ENCODE results near the gene MSANTD2.

Gene MSANTD2

DNA sequence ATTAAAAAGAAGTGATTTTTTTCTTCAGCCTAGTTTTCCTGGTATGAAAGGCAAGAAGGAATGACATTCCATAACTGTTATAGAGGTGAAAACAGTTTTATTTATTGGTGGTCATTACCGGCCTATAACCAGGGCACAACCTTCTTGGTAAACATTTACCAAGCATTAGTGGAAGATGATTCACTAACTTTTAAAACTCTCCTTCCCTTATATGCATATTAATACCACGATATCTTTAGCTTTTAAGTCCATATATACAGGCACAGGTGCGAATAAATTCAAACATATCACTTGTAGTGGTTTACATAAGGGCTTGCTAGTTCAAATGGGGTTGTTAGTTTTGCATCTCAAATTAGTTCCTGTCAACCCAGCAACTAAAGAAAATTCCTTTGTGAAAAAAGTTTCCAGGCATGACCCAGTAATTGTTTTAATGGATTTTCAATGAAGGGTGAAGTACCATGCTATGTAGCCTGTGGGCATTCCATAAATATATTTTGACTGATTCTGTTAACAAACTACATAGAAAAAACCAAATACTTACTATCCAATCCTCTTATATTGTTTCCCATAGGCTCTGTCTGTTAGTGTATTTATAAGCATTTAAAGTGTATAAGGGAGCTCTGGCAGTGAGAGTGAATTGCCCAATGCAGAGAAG is 34.4 kb upstream of the MSANTD2 start:
- no peak overlapping the region for H3K4me3 ChIP-seq (ENCODE audit: low read depth, low read length)
- DNase-seq (ENCODE audit: low read depth): no peak
- TF ChIP-seq, protein P1, sequence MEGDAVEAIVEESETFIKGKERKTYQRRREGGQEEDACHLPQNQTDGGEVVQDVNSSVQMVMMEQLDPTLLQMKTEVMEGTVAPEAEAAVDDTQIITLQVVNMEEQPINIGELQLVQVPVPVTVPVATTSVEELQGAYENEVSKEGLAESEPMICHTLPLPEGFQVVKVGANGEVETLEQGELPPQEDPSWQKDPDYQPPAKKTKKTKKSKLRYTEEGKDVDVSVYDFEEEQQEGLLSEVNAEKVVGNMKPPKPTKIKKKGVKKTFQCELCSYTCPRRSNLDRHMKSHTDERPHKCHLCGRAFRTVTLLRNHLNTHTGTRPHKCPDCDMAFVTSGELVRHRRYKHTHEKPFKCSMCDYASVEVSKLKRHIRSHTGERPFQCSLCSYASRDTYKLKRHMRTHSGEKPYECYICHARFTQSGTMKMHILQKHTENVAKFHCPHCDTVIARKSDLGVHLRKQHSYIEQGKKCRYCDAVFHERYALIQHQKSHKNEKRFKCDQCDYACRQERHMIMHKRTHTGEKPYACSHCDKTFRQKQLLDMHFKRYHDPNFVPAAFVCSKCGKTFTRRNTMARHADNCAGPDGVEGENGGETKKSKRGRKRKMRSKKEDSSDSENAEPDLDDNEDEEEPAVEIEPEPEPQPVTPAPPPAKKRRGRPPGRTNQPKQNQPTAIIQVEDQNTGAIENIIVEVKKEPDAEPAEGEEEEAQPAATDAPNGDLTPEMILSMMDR (IDR thresholded peaks at IDR 0.05; ENCODE audit: low read depth, low read length, missing control alignments): no peak

DNA sequence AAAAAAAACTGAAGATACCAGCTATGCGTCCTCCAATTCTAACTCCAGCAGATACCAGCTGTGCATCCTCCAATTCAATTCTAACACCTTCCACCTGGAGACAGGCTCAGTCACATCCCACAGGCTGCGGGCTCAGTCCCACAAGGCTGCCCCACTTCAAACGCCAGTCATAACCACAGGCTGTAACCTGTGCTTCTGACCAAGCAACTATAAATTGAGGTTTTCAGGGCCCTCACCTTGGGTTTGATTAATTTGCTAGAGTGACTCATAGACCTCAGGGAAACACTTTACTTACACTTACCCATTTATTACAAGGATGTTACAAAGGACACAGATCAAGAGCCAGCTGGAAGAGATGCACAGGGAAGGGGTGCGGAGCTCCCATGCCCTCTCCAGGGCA is 32.4 kb upstream of the MSANTD2 start:
- no peak overlapping the region for H3K4me3 ChIP-seq (ENCODE audit: low read depth, low read length)
- TF ChIP-seq, protein P1 (IDR thresholded peaks at IDR 0.05; ENCODE audit: low read depth, low read length, missing control alignments): no peak
- DNase-seq (ENCODE audit: low read depth): no peak

DNA sequence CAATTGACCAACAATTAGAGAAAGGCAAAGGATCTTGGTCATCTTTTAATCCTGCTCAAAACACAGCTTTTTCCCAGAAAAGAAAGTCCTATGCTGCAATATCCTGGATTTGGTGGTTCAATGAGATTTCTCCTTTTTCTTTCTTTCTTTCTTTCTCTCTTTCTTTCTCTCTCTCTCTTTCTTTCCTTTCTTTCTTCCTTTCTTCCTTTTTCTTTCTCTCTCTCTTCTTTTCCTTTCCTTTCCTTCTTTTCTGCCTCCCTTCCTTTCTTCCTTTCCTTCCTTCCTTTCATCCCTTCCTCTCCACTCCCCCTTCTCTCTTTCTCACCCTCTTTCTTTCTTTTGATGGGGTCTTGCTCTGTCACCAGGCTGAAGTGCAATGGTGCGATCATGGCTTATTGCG is 31.7 kb upstream of the MSANTD2 start:
- no peak for DNase-seq (ENCODE audit: low read depth)
- TF ChIP-seq, protein P1 (IDR thresholded peaks at IDR 0.05; ENCODE audit: low read depth, low read length, missing control alignments): no peak
- no peak overlapping the region for H3K4me3 ChIP-seq (ENCODE audit: low read depth, low read length)

DNA sequence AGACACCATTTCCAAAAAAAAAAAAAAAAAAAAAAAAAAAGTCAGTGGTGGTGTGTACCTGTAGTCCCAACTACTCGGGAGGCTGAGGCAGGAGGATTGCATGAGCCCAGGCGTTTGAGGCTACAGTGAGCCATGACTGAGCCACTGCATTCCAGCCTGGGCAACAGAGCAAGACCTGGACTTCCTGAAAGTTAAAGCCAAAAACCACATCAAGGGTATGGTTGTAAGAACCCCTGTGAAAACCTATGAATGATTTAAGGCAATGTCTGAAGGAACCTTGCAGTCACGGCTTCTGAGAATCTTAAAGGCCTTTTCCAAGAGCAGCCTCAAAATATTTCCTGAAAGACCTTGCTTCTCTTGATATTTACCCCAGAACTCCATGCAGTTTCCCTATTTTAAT is 30.5 kb upstream of the MSANTD2 start:
- H3K4me3 ChIP-seq (ENCODE audit: low read depth, low read length): no peak overlapping the region
- no peak for DNase-seq (ENCODE audit: low read depth)
- TF ChIP-seq, protein P1 (IDR thresholded peaks at IDR 0.05; ENCODE audit: low read depth, low read length, missing control alignments): no peak

DNA sequence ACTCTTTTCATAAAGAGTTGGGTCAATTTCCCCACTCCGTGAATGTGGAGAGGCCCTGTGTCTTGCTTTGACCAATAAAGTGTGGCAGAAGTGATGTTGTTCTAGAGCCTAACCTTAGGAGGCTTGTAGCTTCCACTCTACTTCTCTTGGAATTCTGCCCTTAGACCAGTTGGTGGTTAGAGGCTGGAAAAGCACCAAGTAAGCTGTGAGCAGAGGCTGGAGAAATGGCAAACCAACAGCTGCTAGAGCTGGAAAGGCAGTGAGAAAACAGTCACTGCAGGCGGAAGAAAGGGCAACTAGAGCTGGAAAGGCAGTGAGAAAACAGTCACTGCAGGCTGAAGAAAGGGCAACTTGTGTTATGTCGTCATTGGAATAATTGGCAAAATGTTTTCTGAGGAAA is 29.8 kb upstream of the MSANTD2 start:
- TF ChIP-seq, protein P1 (IDR thresholded peaks at IDR 0.05; ENCODE audit: low read depth, low read length, missing control alignments): no peak
- H3K4me3 ChIP-seq (ENCODE audit: low read depth, low read length): no peak overlapping the region
- no peak for DNase-seq (ENCODE audit: low read depth)

DNA sequence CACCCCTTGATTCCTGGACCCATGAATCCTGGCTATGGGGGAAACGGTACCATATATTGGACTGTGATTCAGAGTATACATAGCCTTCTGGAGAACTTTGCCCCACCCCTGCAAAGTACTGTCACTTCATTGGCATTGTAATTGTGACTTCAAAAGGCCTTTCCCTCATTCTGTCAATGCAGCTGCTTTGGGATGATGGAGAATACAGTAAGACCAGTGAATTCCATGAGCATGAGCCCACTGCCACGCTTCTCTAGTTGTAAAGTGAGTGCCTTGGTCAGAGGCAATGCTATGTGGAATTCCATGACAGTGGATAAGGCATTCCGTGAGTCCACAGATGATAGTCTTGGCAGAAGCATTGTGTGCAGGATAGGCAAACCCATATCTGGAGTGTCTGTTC is 25.7 kb upstream of the MSANTD2 start:
- H3K4me3 ChIP-seq (ENCODE audit: low read depth, low read length): no peak overlapping the region
- no peak for DNase-seq (ENCODE audit: low read depth)
- TF ChIP-seq, protein P1 (IDR thresholded peaks at IDR 0.05; ENCODE audit: low read depth, low read length, missing control alignments): no peak

Data from GM12864 (cell line).